Measurements from ENCODE around the gene RASSF5. TPM values are rescaled to one million over a fixed set of nuclear protein-coding genes. Genes with fewer than 3 reads are reported as not detected.

Gene RASSF5
- total RNA-seq, 1 experiment from 2014 or later, result 2.1 TPM

DNA sequence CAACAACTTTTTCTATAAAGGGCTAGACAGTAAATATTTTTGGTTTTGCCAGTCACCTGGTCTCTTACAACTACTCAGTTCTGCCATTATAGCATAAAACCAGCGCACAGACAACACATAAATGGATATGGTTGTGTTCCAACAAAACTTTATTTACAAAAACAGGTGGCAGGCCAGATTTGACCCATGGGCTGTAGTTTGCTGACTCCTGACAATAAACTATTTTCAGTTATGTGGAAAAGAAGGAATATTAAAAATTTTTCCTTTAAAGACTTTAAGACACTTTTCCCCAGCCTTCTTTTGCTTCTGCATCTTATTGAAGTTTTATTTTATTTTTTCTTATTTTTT lies 89.0 kb downstream of the RASSF5 start:
- H3K9me3 Mint-ChIP-seq, result no peaks in the 10 kb centered on the region
- ATAC-seq (no peak), DNase-seq (ENCODE audit: low spot score) (no peak)
- H3K27ac Mint-ChIP-seq, result no peak overlapping the region
- no peak for TF ChIP-seq OVOL2 (CRISPR knock-in tag; IDR thresholded peaks at IDR 0.05; ENCODE audit: borderline replicate concordance)
- TF ChIP-seq, protein P1, sequence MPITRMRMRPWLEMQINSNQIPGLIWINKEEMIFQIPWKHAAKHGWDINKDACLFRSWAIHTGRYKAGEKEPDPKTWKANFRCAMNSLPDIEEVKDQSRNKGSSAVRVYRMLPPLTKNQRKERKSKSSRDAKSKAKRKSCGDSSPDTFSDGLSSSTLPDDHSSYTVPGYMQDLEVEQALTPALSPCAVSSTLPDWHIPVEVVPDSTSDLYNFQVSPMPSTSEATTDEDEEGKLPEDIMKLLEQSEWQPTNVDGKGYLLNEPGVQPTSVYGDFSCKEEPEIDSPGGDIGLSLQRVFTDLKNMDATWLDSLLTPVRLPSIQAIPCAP (CRISPR knock-in tag; IDR thresholded peaks at IDR 0.05), result no peak
- no peak for TF ChIP-seq JUN (CRISPR knock-in tag; IDR thresholded peaks at IDR 0.05)
- TF ChIP-seq, protein P2, sequence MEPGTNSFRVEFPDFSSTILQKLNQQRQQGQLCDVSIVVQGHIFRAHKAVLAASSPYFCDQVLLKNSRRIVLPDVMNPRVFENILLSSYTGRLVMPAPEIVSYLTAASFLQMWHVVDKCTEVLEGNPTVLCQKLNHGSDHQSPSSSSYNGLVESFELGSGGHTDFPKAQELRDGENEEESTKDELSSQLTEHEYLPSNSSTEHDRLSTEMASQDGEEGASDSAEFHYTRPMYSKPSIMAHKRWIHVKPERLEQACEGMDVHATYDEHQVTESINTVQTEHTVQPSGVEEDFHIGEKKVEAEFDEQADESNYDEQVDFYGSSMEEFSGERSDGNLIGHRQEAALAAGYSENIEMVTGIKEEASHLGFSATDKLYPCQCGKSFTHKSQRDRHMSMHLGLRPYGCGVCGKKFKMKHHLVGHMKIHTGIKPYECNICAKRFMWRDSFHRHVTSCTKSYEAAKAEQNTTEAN (CRISPR knock-in tag; IDR thresholded peaks at IDR 0.05), result no peak
- TF ChIP-seq CBFB (CRISPR knock-in tag; IDR thresholded peaks at IDR 0.05; ENCODE audit: low read depth), result no peak
- TF ChIP-seq EMX1 (CRISPR knock-in tag; IDR thresholded peaks at IDR 0.05), result no peak
- no peak for TF ChIP-seq TP53 (CRISPR knock-in tag; IDR thresholded peaks at IDR 0.05)
- TF ChIP-seq, protein P3, sequence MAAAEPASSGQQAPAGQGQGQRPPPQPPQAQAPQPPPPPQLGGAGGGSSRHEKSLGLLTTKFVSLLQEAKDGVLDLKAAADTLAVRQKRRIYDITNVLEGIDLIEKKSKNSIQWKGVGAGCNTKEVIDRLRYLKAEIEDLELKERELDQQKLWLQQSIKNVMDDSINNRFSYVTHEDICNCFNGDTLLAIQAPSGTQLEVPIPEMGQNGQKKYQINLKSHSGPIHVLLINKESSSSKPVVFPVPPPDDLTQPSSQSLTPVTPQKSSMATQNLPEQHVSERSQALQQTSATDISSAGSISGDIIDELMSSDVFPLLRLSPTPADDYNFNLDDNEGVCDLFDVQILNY (CRISPR knock-in tag; IDR thresholded peaks at IDR 0.05), result no peak
- no peak for TF ChIP-seq MYBL2 (CRISPR knock-in tag; IDR thresholded peaks at IDR 0.05)
- TF ChIP-seq SP1 (CRISPR knock-in tag; conservative IDR thresholded peaks at IDR 0.05), result no peak
- no peak for TF ChIP-seq HMGA2 (CRISPR knock-in tag; IDR thresholded peaks at IDR 0.05)
- TF ChIP-seq RELA (CRISPR knock-in tag; IDR thresholded peaks at IDR 0.05; ENCODE audit: borderline replicate concordance), result no peak
- no peak for TF ChIP-seq RORB (CRISPR knock-in tag; IDR thresholded peaks at IDR 0.05)
- ChIA-PET CTCF (no interaction called here), POLR2A (no interaction called here)
- H3K27me3 Mint-ChIP-seq (ENCODE audit: low read depth), result no peaks in the 10 kb centered on the region
- no peak overlapping the region for H3K4me3 Mint-ChIP-seq
- H3K36me3 Mint-ChIP-seq, result peaks cover 49% of the 10 kb centered on the region
- no peaks in the 10 kb centered on the region for H3K4me1 Mint-ChIP-seq

DNA sequence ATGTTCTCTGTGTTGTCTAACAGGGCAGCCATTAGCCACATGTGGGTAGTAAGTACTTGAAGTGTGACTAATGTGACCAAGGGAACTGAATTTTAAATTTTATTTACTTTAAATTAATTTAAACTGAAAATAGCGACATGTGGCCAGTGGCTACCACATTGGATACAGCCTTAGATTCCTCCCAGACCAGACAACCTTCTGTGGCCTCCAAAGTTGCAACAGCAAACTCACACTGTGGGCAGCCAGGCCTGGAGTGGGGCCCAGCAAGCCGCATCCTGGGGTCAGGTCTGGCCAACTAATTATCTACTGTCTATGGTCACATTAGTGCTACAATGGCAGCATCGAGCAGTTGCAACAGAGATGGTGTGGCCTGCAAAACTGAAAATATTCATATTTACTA lies 93.2 kb downstream of the RASSF5 start:
- Mint-ChIP-seq H3K27ac (no peak overlapping the region), H3K9me3 (no peaks in the 10 kb centered on the region), H3K4me3 (no peak overlapping the region), H3K36me3 (peaks cover 41% of the 10 kb centered on the region), H3K4me1 (no peaks in the 10 kb centered on the region), H3K27me3 (ENCODE audit: low read depth) (no peaks in the 10 kb centered on the region)
- CTCF ChIA-PET, result no interaction called here
- TF ChIP-seq ZNF423 (CRISPR knock-in tag; IDR thresholded peaks at IDR 0.05), result no peak
- TF ChIP-seq, protein P4, sequence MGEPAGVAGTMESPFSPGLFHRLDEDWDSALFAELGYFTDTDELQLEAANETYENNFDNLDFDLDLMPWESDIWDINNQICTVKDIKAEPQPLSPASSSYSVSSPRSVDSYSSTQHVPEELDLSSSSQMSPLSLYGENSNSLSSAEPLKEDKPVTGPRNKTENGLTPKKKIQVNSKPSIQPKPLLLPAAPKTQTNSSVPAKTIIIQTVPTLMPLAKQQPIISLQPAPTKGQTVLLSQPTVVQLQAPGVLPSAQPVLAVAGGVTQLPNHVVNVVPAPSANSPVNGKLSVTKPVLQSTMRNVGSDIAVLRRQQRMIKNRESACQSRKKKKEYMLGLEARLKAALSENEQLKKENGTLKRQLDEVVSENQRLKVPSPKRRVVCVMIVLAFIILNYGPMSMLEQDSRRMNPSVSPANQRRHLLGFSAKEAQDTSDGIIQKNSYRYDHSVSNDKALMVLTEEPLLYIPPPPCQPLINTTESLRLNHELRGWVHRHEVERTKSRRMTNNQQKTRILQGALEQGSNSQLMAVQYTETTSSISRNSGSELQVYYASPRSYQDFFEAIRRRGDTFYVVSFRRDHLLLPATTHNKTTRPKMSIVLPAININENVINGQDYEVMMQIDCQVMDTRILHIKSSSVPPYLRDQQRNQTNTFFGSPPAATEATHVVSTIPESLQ (CRISPR knock-in tag; IDR thresholded peaks at IDR 0.05), result no peak
- TF ChIP-seq, protein P5, sequence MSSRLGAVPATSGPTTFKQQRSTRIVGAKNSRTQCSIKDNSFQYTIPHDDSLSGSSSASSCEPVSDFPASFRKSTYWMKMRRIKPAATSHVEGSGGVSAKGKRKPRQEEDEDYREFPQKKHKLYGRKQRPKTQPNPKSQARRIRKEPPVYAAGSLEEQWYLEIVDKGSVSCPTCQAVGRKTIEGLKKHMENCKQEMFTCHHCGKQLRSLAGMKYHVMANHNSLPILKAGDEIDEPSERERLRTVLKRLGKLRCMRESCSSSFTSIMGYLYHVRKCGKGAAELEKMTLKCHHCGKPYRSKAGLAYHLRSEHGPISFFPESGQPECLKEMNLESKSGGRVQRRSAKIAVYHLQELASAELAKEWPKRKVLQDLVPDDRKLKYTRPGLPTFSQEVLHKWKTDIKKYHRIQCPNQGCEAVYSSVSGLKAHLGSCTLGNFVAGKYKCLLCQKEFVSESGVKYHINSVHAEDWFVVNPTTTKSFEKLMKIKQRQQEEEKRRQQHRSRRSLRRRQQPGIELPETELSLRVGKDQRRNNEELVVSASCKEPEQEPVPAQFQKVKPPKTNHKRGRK (CRISPR knock-in tag; IDR thresholded peaks at IDR 0.05; ENCODE audit: borderline replicate concordance), result no peak
- TF ChIP-seq, protein P6, sequence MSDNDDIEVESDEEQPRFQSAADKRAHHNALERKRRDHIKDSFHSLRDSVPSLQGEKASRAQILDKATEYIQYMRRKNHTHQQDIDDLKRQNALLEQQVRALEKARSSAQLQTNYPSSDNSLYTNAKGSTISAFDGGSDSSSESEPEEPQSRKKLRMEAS (CRISPR knock-in tag; IDR thresholded peaks at IDR 0.05), result no peak
- TF ChIP-seq SMAD4 (CRISPR knock-in tag; IDR thresholded peaks at IDR 0.05), result no peak
- TF ChIP-seq ZNF671 (CRISPR knock-in tag; IDR thresholded peaks at IDR 0.05), result no peak
- TF ChIP-seq ZBTB21 (CRISPR knock-in tag; IDR thresholded peaks at IDR 0.05; ENCODE audit: borderline replicate concordance), result no peak
- TF ChIP-seq, protein P7, sequence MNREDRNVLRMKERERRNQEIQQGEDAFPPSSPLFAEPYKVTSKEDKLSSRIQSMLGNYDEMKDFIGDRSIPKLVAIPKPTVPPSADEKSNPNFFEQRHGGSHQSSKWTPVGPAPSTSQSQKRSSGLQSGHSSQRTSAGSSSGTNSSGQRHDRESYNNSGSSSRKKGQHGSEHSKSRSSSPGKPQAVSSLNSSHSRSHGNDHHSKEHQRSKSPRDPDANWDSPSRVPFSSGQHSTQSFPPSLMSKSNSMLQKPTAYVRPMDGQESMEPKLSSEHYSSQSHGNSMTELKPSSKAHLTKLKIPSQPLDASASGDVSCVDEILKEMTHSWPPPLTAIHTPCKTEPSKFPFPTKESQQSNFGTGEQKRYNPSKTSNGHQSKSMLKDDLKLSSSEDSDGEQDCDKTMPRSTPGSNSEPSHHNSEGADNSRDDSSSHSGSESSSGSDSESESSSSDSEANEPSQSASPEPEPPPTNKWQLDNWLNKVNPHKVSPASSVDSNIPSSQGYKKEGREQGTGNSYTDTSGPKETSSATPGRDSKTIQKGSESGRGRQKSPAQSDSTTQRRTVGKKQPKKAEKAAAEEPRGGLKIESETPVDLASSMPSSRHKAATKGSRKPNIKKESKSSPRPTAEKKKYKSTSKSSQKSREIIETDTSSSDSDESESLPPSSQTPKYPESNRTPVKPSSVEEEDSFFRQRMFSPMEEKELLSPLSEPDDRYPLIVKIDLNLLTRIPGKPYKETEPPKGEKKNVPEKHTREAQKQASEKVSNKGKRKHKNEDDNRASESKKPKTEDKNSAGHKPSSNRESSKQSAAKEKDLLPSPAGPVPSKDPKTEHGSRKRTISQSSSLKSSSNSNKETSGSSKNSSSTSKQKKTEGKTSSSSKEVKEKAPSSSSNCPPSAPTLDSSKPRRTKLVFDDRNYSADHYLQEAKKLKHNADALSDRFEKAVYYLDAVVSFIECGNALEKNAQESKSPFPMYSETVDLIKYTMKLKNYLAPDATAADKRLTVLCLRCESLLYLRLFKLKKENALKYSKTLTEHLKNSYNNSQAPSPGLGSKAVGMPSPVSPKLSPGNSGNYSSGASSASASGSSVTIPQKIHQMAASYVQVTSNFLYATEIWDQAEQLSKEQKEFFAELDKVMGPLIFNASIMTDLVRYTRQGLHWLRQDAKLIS (CRISPR knock-in tag; IDR thresholded peaks at IDR 0.05; ENCODE audit: borderline replicate concordance), result no peak
- no peak for TF ChIP-seq MYBL2 (CRISPR knock-in tag; IDR thresholded peaks at IDR 0.05)
- no peak for TF ChIP-seq FOXK1 (CRISPR knock-in tag; IDR thresholded peaks at IDR 0.05)
- TF ChIP-seq, protein P2 (CRISPR knock-in tag; IDR thresholded peaks at IDR 0.05), result no peak
- POLR2A ChIA-PET, result no interaction called here
- DNase-seq (ENCODE audit: low spot score), result no peak
- no peak for ATAC-seq

All from WTC11 (cell line).